ENCODE measurements around the gene SRP14. TPM values are rescaled to one million over a fixed set of nuclear protein-coding genes. Genes with fewer than 3 reads are reported as not detected.

SRP14 gene
- total and polyA plus RNA-seq, 9 of the 15 experiments (the other 6 are each of a cell fraction or from before 2014, with no cell fraction given) = 161 to 1,097 (median 402) TPM

DNA sequence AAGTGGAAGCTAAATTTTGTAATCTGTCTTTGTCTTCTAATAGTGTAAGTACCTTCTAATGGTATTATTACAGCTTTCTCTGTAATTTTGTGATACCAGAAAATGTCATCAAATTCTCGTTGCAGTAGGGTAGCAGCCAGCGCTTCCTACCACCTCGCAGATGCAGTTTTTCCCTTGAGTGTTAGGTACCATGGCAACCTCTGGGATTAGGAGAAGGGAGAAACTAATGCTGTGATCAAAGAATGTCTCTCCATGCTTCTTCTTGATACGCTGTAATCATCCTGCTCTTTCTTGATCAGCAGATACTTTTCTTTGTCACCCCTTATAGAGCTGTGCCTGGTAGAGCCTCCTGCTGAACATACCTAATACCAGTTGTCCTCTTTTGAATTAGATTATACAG, 27.7 kb downstream of the SRP14 start (continued):
- TF ChIP-seq, protein P1, sequence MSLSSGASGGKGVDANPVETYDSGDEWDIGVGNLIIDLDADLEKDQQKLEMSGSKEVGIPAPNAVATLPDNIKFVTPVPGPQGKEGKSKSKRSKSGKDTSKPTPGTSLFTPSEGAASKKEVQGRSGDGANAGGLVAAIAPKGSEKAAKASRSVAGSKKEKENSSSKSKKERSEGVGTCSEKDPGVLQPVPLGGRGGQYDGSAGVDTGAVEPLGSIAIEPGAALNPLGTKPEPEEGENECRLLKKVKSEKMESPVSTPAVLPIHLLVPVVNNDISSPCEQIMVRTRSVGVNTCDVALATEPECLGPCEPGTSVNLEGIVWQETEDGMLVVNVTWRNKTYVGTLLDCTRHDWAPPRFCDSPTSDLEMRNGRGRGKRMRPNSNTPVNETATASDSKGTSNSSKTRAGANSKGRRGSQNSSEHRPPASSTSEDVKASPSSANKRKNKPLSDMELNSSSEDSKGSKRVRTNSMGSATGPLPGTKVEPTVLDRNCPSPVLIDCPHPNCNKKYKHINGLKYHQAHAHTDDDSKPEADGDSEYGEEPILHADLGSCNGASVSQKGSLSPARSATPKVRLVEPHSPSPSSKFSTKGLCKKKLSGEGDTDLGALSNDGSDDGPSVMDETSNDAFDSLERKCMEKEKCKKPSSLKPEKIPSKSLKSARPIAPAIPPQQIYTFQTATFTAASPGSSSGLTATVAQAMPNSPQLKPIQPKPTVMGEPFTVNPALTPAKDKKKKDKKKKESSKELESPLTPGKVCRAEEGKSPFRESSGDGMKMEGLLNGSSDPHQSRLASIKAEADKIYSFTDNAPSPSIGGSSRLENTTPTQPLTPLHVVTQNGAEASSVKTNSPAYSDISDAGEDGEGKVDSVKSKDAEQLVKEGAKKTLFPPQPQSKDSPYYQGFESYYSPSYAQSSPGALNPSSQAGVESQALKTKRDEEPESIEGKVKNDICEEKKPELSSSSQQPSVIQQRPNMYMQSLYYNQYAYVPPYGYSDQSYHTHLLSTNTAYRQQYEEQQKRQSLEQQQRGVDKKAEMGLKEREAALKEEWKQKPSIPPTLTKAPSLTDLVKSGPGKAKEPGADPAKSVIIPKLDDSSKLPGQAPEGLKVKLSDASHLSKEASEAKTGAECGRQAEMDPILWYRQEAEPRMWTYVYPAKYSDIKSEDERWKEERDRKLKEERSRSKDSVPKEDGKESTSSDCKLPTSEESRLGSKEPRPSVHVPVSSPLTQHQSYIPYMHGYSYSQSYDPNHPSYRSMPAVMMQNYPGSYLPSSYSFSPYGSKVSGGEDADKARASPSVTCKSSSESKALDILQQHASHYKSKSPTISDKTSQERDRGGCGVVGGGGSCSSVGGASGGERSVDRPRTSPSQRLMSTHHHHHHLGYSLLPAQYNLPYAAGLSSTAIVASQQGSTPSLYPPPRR (CRISPR knock-in tag; IDR thresholded peaks at IDR 0.05; ENCODE audit: borderline replicate concordance) = no peak
- TF ChIP-seq NCOA4 (IDR thresholded peaks at IDR 0.05; ENCODE audit: partially characterized antibody) = no peak
- TF ChIP-seq ZNF174 (CRISPR knock-in tag; IDR thresholded peaks at IDR 0.05) = no peak

DNA sequence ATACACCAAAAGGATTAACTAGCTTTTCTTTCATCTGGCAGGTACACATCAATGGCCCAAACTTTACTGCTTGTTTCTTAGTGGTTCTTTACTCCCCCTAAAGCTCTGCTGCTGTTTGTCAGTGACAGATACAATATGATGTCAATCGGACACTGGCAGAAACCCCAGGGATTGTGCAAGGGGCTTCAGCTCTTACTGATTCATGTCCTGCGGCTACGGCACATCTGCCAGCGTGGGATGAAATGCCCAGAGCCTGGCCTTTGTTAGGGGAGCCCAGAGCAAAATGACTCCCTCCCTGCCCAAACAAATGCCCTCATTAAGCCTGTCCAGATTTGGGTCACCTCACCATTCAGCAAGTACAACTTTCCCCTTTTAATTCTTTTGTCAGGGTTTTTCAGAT, 28.3 kb downstream of the SRP14 start:
- no TSS peak for BruUV-seq (replicated peaks)
- H4K20me1 ChIP-seq (replicated peaks; ENCODE audit: control insufficient read depth, insufficient read depth, low read length) = no peaks in the 10 kb centered on the region
- no peak overlapping the region for H2AFZ ChIP-seq (ENCODE audit: low read depth, low read length)
- intact Hi-C loops (cut with micrococcal nuclease) (no loop called here), in situ Hi-C loops (cut with MboI) (loop anchor here (25.0 kb wide), 1 partner anchor 223 kb away; the partner anchor contains the start of gene FSIP1)
- peaks cover 66% of the 10 kb centered on the region for H3K36me3 ChIP-seq (ENCODE audit: control insufficient read depth, insufficient read depth, low read length)
- no peaks in the 10 kb centered on the region for H3K4me1 ChIP-seq (replicated peaks in 1 of 2; ENCODE audit: control insufficient read depth in 2 of 2, insufficient read depth in 2 of 2, low read length in 2 of 2)
- H3K27ac ChIP-seq (ENCODE audit: extremely low read depth, low read depth, low read length) = no peak overlapping the region
- ATAC-seq = no peak
- peaks cover 5% of the 10 kb centered on the region; the same call in 1 of the 2 replicates for H3K9me3 ChIP-seq (replicated peaks; ENCODE audit: control insufficient read depth, insufficient read depth, low read depth, low read length)
- H3K79me2 ChIP-seq (ENCODE audit: control insufficient read depth, insufficient read depth, low read length) = no peaks in the 10 kb centered on the region
- no peak overlapping the region for H3K9ac ChIP-seq (ENCODE audit: insufficient read depth in 1 of 2, low read depth in 2 of 2, low read length in 2 of 2)
- H3K4me3 ChIP-seq = no peak overlapping the region
- H3K9me1 ChIP-seq (ENCODE audit: control insufficient read depth, insufficient read depth, low read length) = no peaks in the 10 kb centered on the region
- no peak for FAIRE-seq
- 80% methylated on average over 4 of the region's 4 CpGs for WGBS (ENCODE audit: insufficient coverage, low coverage, missing lambda C conversion rate)
- ChIA-PET POLR2A (interaction anchor here (0.6 to 0.7 kb wide), 2 partner anchors 239 to 262 kb away, joined by 3 read pairs; no protein-coding TSS in a partner anchor), CTCF (ENCODE audit: low intra/inter-chr PET ratio) (no interaction called here)
- no peak for DNase-seq (ENCODE audit: extremely low read depth in 1 of 4, low spot score in 3 of 4)
- no peaks in the 10 kb centered on the region; a peak in 1 of 5 replicates for H3K27me3 ChIP-seq (ENCODE audit: control insufficient read depth in 2 of 2, insufficient read depth in 2 of 2, low read length in 2 of 2)
- H3K4me2 ChIP-seq (ENCODE audit: insufficient read depth, low read length) = no peak overlapping the region
- TF ChIP-seq ZNF274 (IDR thresholded peaks at IDR 0.05; ENCODE audit: borderline replicate concordance, low read depth, low read length) (no peak), JUNB (CRISPR knock-in tag; conservative IDR thresholded peaks at IDR 0.05) (no peak), MTF1 (CRISPR knock-in tag; IDR thresholded peaks at IDR 0.05; ENCODE audit: borderline replicate concordance) (no peak), POLR3A (IDR thresholded peaks at IDR 0.05; ENCODE audit: borderline replicate concordance, extremely low read depth, insufficient read depth, insufficient read length) (no peak), DNMT1 (IDR thresholded peaks at IDR 0.05) (no peak), ZNF644 (tag; IDR thresholded peaks at IDR 0.05; ENCODE audit: low read depth) (no peak)
- TF ChIP-seq, protein P2, sequence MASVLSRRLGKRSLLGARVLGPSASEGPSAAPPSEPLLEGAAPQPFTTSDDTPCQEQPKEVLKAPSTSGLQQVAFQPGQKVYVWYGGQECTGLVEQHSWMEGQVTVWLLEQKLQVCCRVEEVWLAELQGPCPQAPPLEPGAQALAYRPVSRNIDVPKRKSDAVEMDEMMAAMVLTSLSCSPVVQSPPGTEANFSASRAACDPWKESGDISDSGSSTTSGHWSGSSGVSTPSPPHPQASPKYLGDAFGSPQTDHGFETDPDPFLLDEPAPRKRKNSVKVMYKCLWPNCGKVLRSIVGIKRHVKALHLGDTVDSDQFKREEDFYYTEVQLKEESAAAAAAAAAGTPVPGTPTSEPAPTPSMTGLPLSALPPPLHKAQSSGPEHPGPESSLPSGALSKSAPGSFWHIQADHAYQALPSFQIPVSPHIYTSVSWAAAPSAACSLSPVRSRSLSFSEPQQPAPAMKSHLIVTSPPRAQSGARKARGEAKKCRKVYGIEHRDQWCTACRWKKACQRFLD (CRISPR knock-in tag; IDR thresholded peaks at IDR 0.05) = no peak
- TF ChIP-seq, protein P3, sequence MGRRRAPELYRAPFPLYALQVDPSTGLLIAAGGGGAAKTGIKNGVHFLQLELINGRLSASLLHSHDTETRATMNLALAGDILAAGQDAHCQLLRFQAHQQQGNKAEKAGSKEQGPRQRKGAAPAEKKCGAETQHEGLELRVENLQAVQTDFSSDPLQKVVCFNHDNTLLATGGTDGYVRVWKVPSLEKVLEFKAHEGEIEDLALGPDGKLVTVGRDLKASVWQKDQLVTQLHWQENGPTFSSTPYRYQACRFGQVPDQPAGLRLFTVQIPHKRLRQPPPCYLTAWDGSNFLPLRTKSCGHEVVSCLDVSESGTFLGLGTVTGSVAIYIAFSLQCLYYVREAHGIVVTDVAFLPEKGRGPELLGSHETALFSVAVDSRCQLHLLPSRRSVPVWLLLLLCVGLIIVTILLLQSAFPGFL (CRISPR knock-in tag; IDR thresholded peaks at IDR 0.05) = no peak

Data from K562 (cell line).